C4-2B (cell line): Measurements from ENCODE around the gene DCLRE1A.
"Not testable (repeated sequence)": the region's sequence is repeated elsewhere in the genome, so short reads cannot be mapped to it uniquely, and the experiment has no call there.

Experiments
- H3K27ac ChIP-seq: fragments of 450-650 bp; 2 replicates; pipeline ENCODE4 v1.5.1; 2017
- CTCF ChIP-seq: fragments of 450-650 bp; conservative IDR thresholded peaks from 2 replicates; pipeline ENCODE4 v1.5.1; 2017; ENCODE audit warnings: mild to moderate bottlenecking
- ZFX ChIP-seq: fragments of 450-650 bp; IDR thresholded peaks from 2 replicates; pipeline ENCODE4 v1.6.1; 2017

DCLRE1A gene

GRCh38 chr10:113819989-113820388 is 33.9 kb downstream of the DCLRE1A start:
- no peak overlapping the region for H3K27ac ChIP-seq
- no peak for TF ChIP-seq ZFX

- not testable (repeated sequence) for H3K27ac ChIP-seq
Measured at GRCh38 chr10:113814700-113815099, 39.2 kb downstream of the DCLRE1A start.

GRCh38 chr10:113808168-113808567 is 45.7 kb downstream of the DCLRE1A start:
- no peak for TF ChIP-seq CTCF
- no peak for TF ChIP-seq ZFX

GRCh38 chr10:113806503-113806902 is 47.4 kb downstream of the DCLRE1A start:
- TF ChIP-seq CTCF (no peak), ZFX (no peak)
- no peak overlapping the region for H3K27ac ChIP-seq

More at GRCh38 chr10:113808168-113808567, 45.7 kb downstream of the DCLRE1A start:
- H3K27ac ChIP-seq, result no peak overlapping the region

- H3K27ac ChIP-seq, result no peak overlapping the region
Measured at GRCh38 chr10:113802997-113803396, 50.9 kb downstream of the DCLRE1A start.

GRCh38 chr10:113801569-113801968 is 52.3 kb downstream of the DCLRE1A start:
- no peak for TF ChIP-seq CTCF
- no peak for TF ChIP-seq ZFX

More at GRCh38 chr10:113802997-113803396, 50.9 kb downstream of the DCLRE1A start:
- TF ChIP-seq CTCF (no peak), ZFX (no peak)

GRCh38 chr10:113791691-113792090 is 62.2 kb downstream of the DCLRE1A start:
- TF ChIP-seq CTCF (no peak), ZFX (no peak)
- H3K27ac ChIP-seq, result no peak overlapping the region

More at GRCh38 chr10:113801569-113801968, 52.3 kb downstream of the DCLRE1A start:
- H3K27ac ChIP-seq, result no peak overlapping the region

GRCh38 chr10:113788604-113789083 is 65.2 kb downstream of the DCLRE1A start:
- TF ChIP-seq CTCF, result no peak
- H3K27ac ChIP-seq, result peak overlapping the region; percentile 32
